K562 (cell line): ENCODE data around the gene JPT2. TPM values are rescaled to one million over a fixed set of nuclear protein-coding genes. Genes with fewer than 3 reads are reported as not detected.

ENCODE experiments used
- ATAC-seq: fragments of 200-7000 bp; cut with Tn5 transposase; 3 replicates; pipeline ENCODE4 v1.9.1; 2020; ENCODE audit warnings: moderate library complexity
- BruUV-seq: library from RNA; stranded (reverse); fragments of 400-500 nt; replicated peaks from 2 replicates; lab custom pipeline; 2021; lab: Mats Ljungman, UMichigan
- CTCF ChIA-PET: fragments of 300-600 bp; formaldehyde crosslinking; extraction: SDS; loops from one replicate; lab custom pipeline; 2021; ENCODE audit warnings: low intra/inter-chr PET ratio; lab: Yijun Ruan, JAX
- POLR2A ChIA-PET: fragments of 300-600, 350-650 bp; sonication (Branson Sonifier 250); formaldehyde crosslinking; extraction: SDS; loops from one replicate; lab custom pipeline; 2021; ENCODE audit warnings: antibody characterized with exemption, inconsistent platforms; lab: Yijun Ruan, JAX
- DNase-seq, 4 experiments: peaks; one replicate each; pipeline versions ENCODE4 v3.0.0 to v3.0.0-alpha.2; 2011 to 2018; ENCODE audit warnings: low spot score in 3 of 4, mixed read lengths in 3 of 4; ENCODE audit errors: extremely low read depth in 1 of 4
- FAIRE-seq: peaks from 2 replicates; lab custom pipeline; 2011; peaks lifted over from hg19 to GRCh38; lab: Jason Lieb, UNC
- H2AFZ ChIP-seq: 2 replicates; pipeline ENCODE4 v1.6.0; 2011; ENCODE audit warnings: low read depth, low read length, control low read depth, inconsistent platforms
- H3K27ac ChIP-seq: fragments of 200-600 bp; 3 replicates; pipeline ENCODE4 v1.8.0; 2011; ENCODE audit warnings: low read depth, mild to moderate bottlenecking, control low read depth, inconsistent platforms, low read length, moderate library complexity, mixed read lengths; ENCODE audit errors: extremely low read depth
- H3K27me3 ChIP-seq, 2 experiments: fragments of 300-600 bp in 1 of 2; 2 replicates in 1 of 2; 3 replicates in 1 of 2; pipeline versions ENCODE4 v1.6.0 to v1.8.0; 2011; ENCODE audit warnings: inconsistent platforms in 2 of 2, low read length in 2 of 2, mild to moderate bottlenecking in 1 of 2, mixed read lengths in 1 of 2, moderate library complexity in 1 of 2; ENCODE audit not compliant: control insufficient read depth in 2 of 2, insufficient read depth in 2 of 2
- H3K36me3 ChIP-seq: fragments of 300-600 bp; 3 replicates; pipeline ENCODE4 v1.8.0; 2011; ENCODE audit warnings: mild to moderate bottlenecking, low read length, inconsistent platforms; ENCODE audit not compliant: control insufficient read depth, insufficient read depth
- H3K4me1 ChIP-seq, 2 experiments: fragments of 200-600 bp in 1 of 2; replicated peaks in 1 of 2; 2 replicates in 1 of 2; 3 replicates in 1 of 2; pipeline versions ENCODE4 v1.5.1 to v1.8.0; 2011; ENCODE audit warnings: inconsistent platforms in 2 of 2, low read length in 2 of 2, mild to moderate bottlenecking in 1 of 2, mixed read lengths in 1 of 2, moderate library complexity in 1 of 2; ENCODE audit not compliant: control insufficient read depth in 2 of 2, insufficient read depth in 2 of 2
- H3K4me2 ChIP-seq: 2 replicates; pipeline ENCODE4 v1.6.1; 2011; ENCODE audit warnings: low read length, control low read depth, inconsistent platforms, mixed read lengths; ENCODE audit not compliant: insufficient read depth
- H3K4me3 ChIP-seq: fragments of 200-600 bp; sonication (generic), shearing (Covaris generic); 2 replicates; pipeline ENCODE4 v1.5.1; 2016; ENCODE audit warnings: control low read depth, inconsistent platforms
- H3K79me2 ChIP-seq: fragments of 200-600 bp; 3 replicates; pipeline ENCODE4 v1.8.0; 2011; ENCODE audit warnings: low read length, inconsistent platforms; ENCODE audit not compliant: control insufficient read depth, insufficient read depth
- H3K9ac ChIP-seq, 2 experiments: 2 replicates each; pipeline versions ENCODE4 v1.6.0 to v1.6.1; 2011; ENCODE audit warnings: low read depth in 2 of 2, low read length in 2 of 2, control low read depth in 1 of 2, inconsistent platforms in 1 of 2, mild to moderate bottlenecking in 1 of 2, mixed read lengths in 1 of 2; ENCODE audit not compliant: insufficient read depth in 1 of 2
- H3K9me1 ChIP-seq: one replicate; pipeline ENCODE4 v1.6.0; 2011; ENCODE audit warnings: inconsistent platforms, mild to moderate bottlenecking, low read length, moderate library complexity; ENCODE audit not compliant: control insufficient read depth, insufficient read depth
- H3K9me3 ChIP-seq: replicated peaks from 2 replicates; pipeline ENCODE4 v1.5.1; 2011; ENCODE audit warnings: low read depth, low read length, inconsistent platforms; ENCODE audit not compliant: control insufficient read depth, insufficient read depth
- H4K20me1 ChIP-seq: replicated peaks from 2 replicates; pipeline ENCODE4 v1.6.1; 2011; ENCODE audit warnings: low read length, inconsistent platforms, mixed read lengths; ENCODE audit not compliant: control insufficient read depth, insufficient read depth
- ZNF316 ChIP-seq: fragments of 450-650 bp; IDR thresholded peaks from 2 replicates; pipeline ENCODE4 v1.6.1; 2016
- WGBS: fragments of 100-300 bp; shearing (Covaris generic); methylation state at CpG from one replicate; pipeline ENCODE4 v1.1.6; 2016; ENCODE audit warnings: low coverage, mixed read lengths; ENCODE audit not compliant: insufficient coverage; ENCODE audit errors: missing lambda C conversion rate; 5-methylcytosine and 5-hydroxymethylcytosine counted together
- in situ Hi-C: fragments of 300-500 bp; cut with MboI; formaldehyde crosslinking; loops from 4 replicates; pipeline ENCODE4 v1.15.0; 2018; ENCODE audit warnings: inconsistent platforms, mixed read lengths
- intact Hi-C: fragments of 100-400 bp; cut with micrococcal nuclease; formaldehyde crosslinking; loops from 2 replicates; pipeline ENCODE4 v1.14.2; 2022
- polyA plus RNA-seq, 8 experiments: library from polyadenylated mRNA; depleted of rRNA in 4 of 8; stranded (reverse) in 5 of 8; unstranded in 3 of 8; fragments of >200 nt; fragmentation: Nextera tagmentation in 2 of 8; fragmentation: Illumina TruSeq in 1 of 8; extraction: Ambion mirVana in 2 of 8; extraction: Trizol in 1 of 8; gene quantifications; 2 replicates each; pipeline versions ENCODE4 v1.2.1 to v1.2.3, GENCODE V29; 2011 to 2014; ENCODE audit warnings: inconsistent platforms in 1 of 8, missing spikeins in 1 of 8
- total RNA-seq, 7 experiments: library from RNA; depleted of rRNA in 6 of 7; stranded (reverse); fragments of >200 nt in 6 of 7; fragmentation: Illumina TruSeq in 2 of 7; extraction: Trizol in 2 of 7; gene quantifications; 2 replicates each; pipeline versions ENCODE4 v1.2.1 to v1.2.3, GENCODE V29; 2011 to 2021; ENCODE audit warnings: low replicate concordance in 1 of 7
- TF ChIP-seq, protein P1 (sequence below): sonication (generic); formaldehyde crosslinking; IDR thresholded peaks from 2 replicates; pipeline ENCODE4 v1.9.0; 2022; ENCODE audit warnings: mild to moderate bottlenecking, missing genetic modification reagents

Gene JPT2
- total and polyA plus RNA-seq, 9 of the 15 experiments (the other 6 are each of a cell fraction or from before 2014, with no cell fraction given), result 25.5 to 133 (median 106) TPM

DNA sequence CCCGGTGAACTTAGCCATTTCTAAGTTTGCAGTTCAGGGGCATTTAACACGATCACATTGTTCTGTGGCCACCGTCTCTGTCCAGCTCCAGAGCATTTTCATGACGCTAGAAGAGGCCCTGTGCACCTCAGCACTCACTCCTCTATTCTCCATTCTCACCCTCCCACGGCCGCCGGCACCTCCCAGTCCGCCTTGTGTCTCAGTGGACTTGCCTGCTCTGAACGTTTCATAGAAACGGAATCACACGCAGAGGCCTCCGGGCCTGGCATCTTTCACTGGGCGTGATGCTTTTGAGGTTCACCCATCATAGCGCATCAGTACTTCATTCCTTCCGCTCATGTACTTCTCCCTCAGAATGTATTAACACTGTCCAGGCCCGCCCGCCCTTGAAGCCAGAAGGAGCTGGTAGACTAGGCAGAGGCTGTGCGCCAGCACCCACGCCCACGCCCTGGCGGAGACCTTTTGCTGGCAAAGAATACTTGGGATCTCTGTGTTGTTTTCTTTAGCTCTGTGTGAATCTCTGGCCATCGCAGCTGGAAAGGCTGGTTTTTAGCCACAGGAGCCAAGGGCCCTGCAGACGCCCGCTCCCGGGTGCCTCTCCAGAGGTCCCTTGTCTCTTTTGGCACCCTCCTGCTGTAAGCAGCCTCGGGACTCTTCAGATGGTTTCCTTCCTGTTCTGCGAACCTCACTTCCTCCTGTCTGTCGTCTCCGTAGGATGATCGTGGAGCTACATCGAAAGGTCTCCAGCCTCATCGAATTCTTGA is 23.4 kb upstream of the JPT2 start:
- no peak overlapping the region for H3K4me3 ChIP-seq
- no peak for TF ChIP-seq ZNF316
- TF ChIP-seq, protein P1, sequence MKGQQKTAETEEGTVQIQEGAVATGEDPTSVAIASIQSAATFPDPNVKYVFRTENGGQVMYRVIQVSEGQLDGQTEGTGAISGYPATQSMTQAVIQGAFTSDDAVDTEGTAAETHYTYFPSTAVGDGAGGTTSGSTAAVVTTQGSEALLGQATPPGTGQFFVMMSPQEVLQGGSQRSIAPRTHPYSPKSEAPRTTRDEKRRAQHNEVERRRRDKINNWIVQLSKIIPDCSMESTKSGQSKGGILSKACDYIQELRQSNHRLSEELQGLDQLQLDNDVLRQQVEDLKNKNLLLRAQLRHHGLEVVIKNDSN (CRISPR knock-in tag), result no peak
- H3K27me3 ChIP-seq, result no peaks in the 10 kb centered on the region
- H3K27ac ChIP-seq, result no peak overlapping the region
- H3K36me3 ChIP-seq, result peaks cover 92% of the 10 kb centered on the region; the same call in 2 of the 3 replicates
- H3K79me2 ChIP-seq, result no peaks in the 10 kb centered on the region; the same call in 2 of the 3 replicates
- H2AFZ ChIP-seq, result no peak overlapping the region
- peaks cover 3% of the 10 kb centered on the region; the same call in 1 of the 2 replicates for H4K20me1 ChIP-seq
- H3K9me1 ChIP-seq, result no peaks in the 10 kb centered on the region
- FAIRE-seq, result no peak
- no TSS peak for BruUV-seq
- POLR2A ChIA-PET, result interaction anchor here (0.5 kb wide), 2 partner anchors 23 to 73 kb away, joined by 3 read pairs; partner anchors contain the start of gene JPT2
- CTCF ChIA-PET, result no interaction called here
- H3K4me2 ChIP-seq, result no peak overlapping the region
- in situ Hi-C loops (no loop called here), intact Hi-C loops (no loop called here)
- ATAC-seq, result no peak
- WGBS, result 94% methylated on average over 32 of the region's 32 CpGs
- peak overlapping the region in 1 of 2 experiments; percentile 35; a peak in 2 of 4 replicates for H3K9ac ChIP-seq
- H3K4me1 ChIP-seq, result peaks cover 0 to 36% of the 10 kb centered on the region in 2 experiments; a peak in 3 of 5 replicates
- H3K9me3 ChIP-seq, result peaks cover 4% of the 10 kb centered on the region; the same call in 1 of the 2 replicates
- no peak for DNase-seq
